ENCODE measurements around the gene KCTD13. TPM values are rescaled to one million over a fixed set of nuclear protein-coding genes. Genes with fewer than 3 reads are reported as not detected.
A peak's percentile ranks its signal among the peaks of the same experiment; 100 is the strongest.

Gene KCTD13, protein sequence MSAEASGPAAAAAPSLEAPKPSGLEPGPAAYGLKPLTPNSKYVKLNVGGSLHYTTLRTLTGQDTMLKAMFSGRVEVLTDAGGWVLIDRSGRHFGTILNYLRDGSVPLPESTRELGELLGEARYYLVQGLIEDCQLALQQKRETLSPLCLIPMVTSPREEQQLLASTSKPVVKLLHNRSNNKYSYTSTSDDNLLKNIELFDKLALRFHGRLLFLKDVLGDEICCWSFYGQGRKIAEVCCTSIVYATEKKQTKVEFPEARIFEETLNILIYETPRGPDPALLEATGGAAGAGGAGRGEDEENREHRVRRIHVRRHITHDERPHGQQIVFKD
- total RNA-seq: 10 to 100 TPM; 35.2 to 35.3 TPM

DNA sequence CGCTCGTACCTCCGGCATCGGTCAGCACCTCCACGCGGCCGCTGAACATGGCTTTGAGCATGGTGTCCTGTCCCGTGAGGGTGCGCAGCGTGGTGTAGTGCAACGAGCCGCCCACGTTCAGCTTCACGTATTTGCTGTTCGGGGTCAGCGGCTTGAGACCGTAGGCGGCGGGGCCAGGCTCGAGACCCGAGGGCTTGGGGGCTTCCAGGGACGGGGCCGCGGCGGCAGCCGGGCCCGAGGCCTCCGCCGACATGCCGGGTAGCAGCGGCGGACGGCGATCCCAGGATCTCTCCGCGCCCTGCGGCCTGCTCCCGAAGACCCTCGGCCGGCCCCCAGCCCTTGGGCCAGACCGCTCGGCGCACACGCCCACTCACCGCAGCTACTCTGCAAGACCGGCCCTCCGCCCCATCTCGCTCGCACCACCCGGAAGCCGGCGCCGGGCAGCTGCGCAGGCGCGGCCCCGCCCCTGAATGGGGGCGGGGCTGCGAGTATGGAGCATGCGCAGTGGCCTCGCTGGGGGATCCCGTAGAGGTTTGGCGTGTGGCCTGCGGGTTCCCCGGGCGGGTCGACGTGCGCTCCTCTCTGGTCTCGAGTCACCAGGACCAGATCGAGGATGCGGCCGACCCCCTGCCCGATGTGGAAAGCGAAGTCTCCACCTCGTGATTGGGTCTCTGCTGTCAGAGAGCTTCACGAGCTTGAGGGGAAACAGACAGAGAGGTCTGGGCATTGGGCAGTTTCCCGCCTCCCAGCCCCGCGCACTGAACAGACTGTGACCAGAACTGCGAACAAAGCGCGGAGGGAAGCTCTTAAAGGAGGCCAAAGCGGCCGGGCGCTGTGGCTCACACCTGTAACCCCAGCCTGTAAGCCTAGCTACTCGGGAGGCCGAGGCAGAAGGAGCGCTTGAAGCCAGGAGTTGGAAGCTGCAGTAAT, at the start of gene KCTD13:
Gene KCTD13 (minus strand): TSS at position 446 of the 930 bp plus-strand sequence. CDS start 193 bp downstream, at position 253.
- Mint-ChIP-seq H3K4me1 (ENCODE audit: low read depth) (peaks cover 37% of the 10 kb centered on the region), H3K9me3 (no peaks in the 10 kb centered on the region), H3K36me3 (ENCODE audit: low read depth) (peaks cover 21% of the 10 kb centered on the region), H3K4me3 (peak within 1 kb of the TSS; percentile 90), H3K27me3 (no peaks in the 10 kb centered on the region), H3K27ac (peak within 1 kb of the TSS; percentile 97)
- CTCF ChIA-PET: interaction anchor here (0.6 to 2.1 kb wide), 8 partner anchors 10 to 95 kb away, joined by 3 to 7 read pairs (median 3); partner anchors contain the start of genes TAOK2 and TMEM219
- ATAC-seq: peak; percentile 92
- TF ChIP-seq, protein P1, sequence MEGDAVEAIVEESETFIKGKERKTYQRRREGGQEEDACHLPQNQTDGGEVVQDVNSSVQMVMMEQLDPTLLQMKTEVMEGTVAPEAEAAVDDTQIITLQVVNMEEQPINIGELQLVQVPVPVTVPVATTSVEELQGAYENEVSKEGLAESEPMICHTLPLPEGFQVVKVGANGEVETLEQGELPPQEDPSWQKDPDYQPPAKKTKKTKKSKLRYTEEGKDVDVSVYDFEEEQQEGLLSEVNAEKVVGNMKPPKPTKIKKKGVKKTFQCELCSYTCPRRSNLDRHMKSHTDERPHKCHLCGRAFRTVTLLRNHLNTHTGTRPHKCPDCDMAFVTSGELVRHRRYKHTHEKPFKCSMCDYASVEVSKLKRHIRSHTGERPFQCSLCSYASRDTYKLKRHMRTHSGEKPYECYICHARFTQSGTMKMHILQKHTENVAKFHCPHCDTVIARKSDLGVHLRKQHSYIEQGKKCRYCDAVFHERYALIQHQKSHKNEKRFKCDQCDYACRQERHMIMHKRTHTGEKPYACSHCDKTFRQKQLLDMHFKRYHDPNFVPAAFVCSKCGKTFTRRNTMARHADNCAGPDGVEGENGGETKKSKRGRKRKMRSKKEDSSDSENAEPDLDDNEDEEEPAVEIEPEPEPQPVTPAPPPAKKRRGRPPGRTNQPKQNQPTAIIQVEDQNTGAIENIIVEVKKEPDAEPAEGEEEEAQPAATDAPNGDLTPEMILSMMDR (IDR thresholded peaks at IDR 0.05): no peak
- POLR2A ChIA-PET: interaction anchor here (0.6 to 3.9 kb wide), 28 partner anchors 9 to 1955 kb away, joined by 3 to 18 read pairs (median 4); partner anchors contain the start of genes ASPHD1, HIRIP3, MVP and SPN
- peak; percentile 86 for DNase-seq
- intact Hi-C loops (cut with micrococcal nuclease): no loop called here

DNA sequence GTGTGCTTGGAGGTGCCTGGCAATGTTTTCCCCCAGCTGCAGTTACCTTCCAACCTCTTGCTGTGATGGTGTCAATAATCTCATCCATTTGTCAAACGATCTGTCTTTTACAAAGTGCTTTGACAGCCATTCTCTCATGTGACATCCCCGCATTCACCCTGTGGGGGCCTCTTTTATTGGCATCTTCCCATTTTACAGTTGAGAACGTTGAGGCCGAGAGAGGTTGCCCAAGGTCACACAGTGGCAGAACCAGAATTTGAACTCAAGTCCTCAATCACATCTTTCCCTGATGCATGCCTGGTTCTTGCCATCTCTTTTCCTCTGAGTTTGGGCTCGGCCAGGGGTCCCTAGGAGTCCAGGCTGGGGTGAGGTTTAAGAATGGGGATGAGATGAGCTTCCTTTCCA, 49.1 kb upstream of the KCTD13 start:
- ATAC-seq: no peak
- H3K4me3 Mint-ChIP-seq: peak overlapping the region; percentile 80
- peaks cover 30% of the 10 kb centered on the region for H3K4me1 Mint-ChIP-seq (ENCODE audit: low read depth)
- H3K27ac Mint-ChIP-seq: peak overlapping the region; percentile 53
- TF ChIP-seq, protein P1 (IDR thresholded peaks at IDR 0.05): no peak
- ChIA-PET CTCF (interaction anchor here (0.6 to 2.7 kb wide), 5 partner anchors 11 to 127 kb away, joined by 3 to 8 read pairs (median 3); no protein-coding TSS in a partner anchor), POLR2A (interaction anchor here (1.3 to 8.9 kb wide), 3 partner anchors 10 to 20 kb away, joined by 3 to 74 read pairs (median 19); partner anchors contain the start of genes HIRIP3, INO80E and TMEM219)
- peaks cover 6% of the 10 kb centered on the region for H3K9me3 Mint-ChIP-seq
- H3K36me3 Mint-ChIP-seq (ENCODE audit: low read depth): peaks cover 23% of the 10 kb centered on the region
- intact Hi-C loops (cut with micrococcal nuclease): no loop called here
- no peak for DNase-seq
- H3K27me3 Mint-ChIP-seq: no peaks in the 10 kb centered on the region

DNA sequence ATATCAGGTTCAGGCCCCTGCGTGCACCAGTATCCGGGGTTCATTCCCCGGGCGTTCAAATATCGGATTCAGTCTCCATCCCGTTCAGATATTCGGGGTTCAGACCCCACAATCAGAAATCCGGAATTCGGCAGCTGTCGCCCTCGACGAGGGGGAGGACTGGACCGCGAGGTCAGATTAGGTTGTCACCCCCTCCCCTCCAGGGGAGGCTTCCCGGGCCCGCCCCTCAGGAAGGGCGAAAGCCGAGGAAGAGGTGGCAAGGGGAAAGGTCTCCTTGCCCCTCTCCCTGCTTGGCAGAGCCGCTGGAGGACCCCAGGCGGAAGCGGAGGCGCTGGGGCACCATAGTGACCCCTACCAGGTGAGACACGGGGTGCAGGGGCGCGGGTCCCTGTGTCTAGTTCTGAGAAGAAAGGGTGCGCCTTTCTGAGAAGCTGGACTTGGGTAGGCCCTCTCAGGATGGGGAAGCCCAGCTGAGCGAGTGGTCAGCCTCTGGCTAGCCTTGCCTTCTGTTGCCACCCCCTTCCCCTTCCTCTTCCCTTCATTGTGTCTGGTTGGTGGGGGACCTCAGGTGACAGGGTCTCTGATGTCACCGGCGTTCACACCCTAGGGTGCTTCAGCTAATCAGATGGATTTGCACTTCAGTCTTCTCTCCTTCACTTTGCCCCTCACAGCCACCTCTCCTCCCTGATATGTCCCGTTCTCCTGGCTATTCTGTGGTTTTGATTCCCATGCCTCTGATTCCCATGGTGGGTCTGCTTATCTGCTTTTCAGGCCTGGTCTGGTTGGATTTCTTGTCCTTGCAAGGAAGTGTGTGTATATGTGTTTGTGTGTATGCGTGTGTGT, 48.5 kb upstream of the KCTD13 start:
- Mint-ChIP-seq H3K4me3 (peak overlapping the region; percentile 80), H3K9me3 (peaks cover 6% of the 10 kb centered on the region), H3K27ac (peak overlapping the region; percentile 91), H3K4me1 (ENCODE audit: low read depth) (peaks cover 30% of the 10 kb centered on the region), H3K27me3 (no peaks in the 10 kb centered on the region), H3K36me3 (ENCODE audit: low read depth) (peaks cover 21% of the 10 kb centered on the region)
- DNase-seq (peak; percentile 47), ATAC-seq (no peak)
- CTCF ChIA-PET: interaction anchor here (0.6 to 2.7 kb wide), 9 partner anchors 11 to 273 kb away, joined by 3 to 20 read pairs (median 3); partner anchors contain the start of gene TMEM219
- intact Hi-C loops (cut with micrococcal nuclease): no loop called here
- POLR2A ChIA-PET: interaction anchor here (1.0 to 8.9 kb wide), 7 partner anchors 11 to 167 kb away, joined by 3 to 74 read pairs (median 8); partner anchors contain the start of genes HIRIP3, INO80E, MAZ and TMEM219
- TF ChIP-seq, protein P1 (IDR thresholded peaks at IDR 0.05): no peak

DNA sequence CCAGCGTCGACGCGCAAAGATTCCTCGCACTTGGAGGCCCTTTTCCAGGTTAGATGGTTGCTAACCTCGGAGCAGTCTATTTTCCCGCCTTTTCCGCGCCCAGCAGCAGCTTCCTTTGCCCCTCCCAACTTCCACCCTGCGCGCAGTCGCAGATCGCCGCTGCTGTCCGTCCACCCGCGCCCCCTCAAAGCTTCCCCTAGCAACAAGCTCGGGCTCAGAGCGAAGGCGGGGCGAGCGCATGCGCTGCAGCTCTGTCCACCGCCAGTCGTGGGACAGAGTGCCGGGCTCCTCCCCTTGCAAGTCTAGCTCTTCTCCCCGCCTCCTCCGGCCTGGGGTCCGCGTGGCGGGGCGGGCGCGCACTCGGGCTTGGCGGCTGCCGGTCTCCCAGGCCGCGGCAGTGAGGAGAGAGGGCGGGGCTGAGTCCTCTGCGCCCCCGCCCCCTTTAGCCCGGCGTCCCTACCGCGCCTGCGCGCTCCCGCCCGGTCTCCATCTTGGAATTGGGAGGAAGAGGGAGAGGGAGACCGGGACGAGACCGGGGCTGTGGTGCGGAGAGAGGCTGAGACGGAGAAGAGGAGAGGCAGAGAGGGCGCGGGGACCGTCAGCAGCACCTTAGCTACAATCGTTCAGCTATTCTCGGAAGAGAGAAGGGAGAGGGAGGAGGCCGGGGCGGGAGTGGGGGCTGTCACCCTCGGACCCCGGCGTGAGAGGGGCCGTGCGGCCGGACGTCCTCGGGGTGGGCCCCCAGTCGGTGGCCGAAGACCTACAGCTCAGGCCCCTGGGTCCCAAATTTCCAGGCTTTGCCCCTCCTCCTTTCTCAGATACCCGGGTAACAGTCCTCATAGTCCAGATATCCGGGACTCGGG, 47.6 kb upstream of the KCTD13 start, which contains the start of gene TAOK2:
Gene TAOK2 (plus strand): TSS at position 485 of the 863 bp plus-strand sequence. CDS start 3,905 bp downstream, outside the sequence.
- DNase-seq: peak; percentile 98

More for the DNA sequence above, 47.6 kb upstream of the KCTD13 start, which contains the start of gene TAOK2:
- CTCF ChIA-PET: interaction anchor here (0.7 to 2.7 kb wide), 16 partner anchors 12 to 272 kb away, joined by 3 to 20 read pairs (median 4); partner anchors contain the start of genes CDIPT, PAGR1, TBX6 and TMEM219
- Mint-ChIP-seq H3K4me3 (peak within 1 kb of the TSS; percentile 80), H3K27ac (peak within 1 kb of the TSS; percentile 91), H3K36me3 (ENCODE audit: low read depth) (peaks cover 19% of the 10 kb centered on the region), H3K27me3 (no peaks in the 10 kb centered on the region), H3K9me3 (peaks cover 6% of the 10 kb centered on the region), H3K4me1 (ENCODE audit: low read depth) (peaks cover 30% of the 10 kb centered on the region)
- intact Hi-C loops (cut with micrococcal nuclease): no loop called here
- peak; percentile 99 for ATAC-seq
- TF ChIP-seq, protein P1 (IDR thresholded peaks at IDR 0.05): no peak
- POLR2A ChIA-PET: interaction anchor here (0.6 to 8.9 kb wide), 12 partner anchors 10 to 176 kb away, joined by 3 to 74 read pairs (median 4); partner anchors contain the start of genes ALDOA, HIRIP3, INO80E and MAZ
